Transverse colon (tissue), 4 donors: ENCODE data around the gene TLR9.

Source experiments
- CTCF ChIP-seq, 5 experiments: fragments of 200-600 bp in 3 of 5; fragments of 450-650 bp in 2 of 5; sonication (generic) in 3 of 5; IDR thresholded peaks; 1 replicate in 2 of 5; 2 replicates in 3 of 5; pipeline ENCODE4 v1.5.1; 2016 to 2017; ENCODE audit warnings: antibody characterized with exemption in 5 of 5, inconsistent platforms in 3 of 5, mild to moderate bottlenecking in 2 of 5, moderate library complexity in 1 of 5
- EP300 ChIP-seq: sonication (generic); formaldehyde crosslinking; IDR thresholded peaks from one replicate; pipeline ENCODE4 v1.6.1; 2017; ENCODE audit warnings: antibody characterized with exemption, low read depth
- POLR2A ChIP-seq: fragments of 450-650 bp; IDR thresholded peaks from one replicate; pipeline ENCODE4 v1.6.1; 2016; ENCODE audit warnings: antibody characterized with exemption, mild to moderate bottlenecking, moderate library complexity
- POLR2AphosphoS5 ChIP-seq, 3 donors: sonication (generic); formaldehyde crosslinking; IDR thresholded peaks; one replicate each; pipeline ENCODE4 v1.6.1; 2016; ENCODE audit warnings: antibody characterized with exemption in 3 of 3

GRCh38 chr3:52257911-52258310 is 32.5 kb upstream of the TLR9 start:
- TF ChIP-seq POLR2A (no peak), CTCF (IDR thresholded peaks at IDR 0.05) (no peak), POLR2AphosphoS5 (IDR thresholded peaks at IDR 0.05) (no peak), EP300 (no peak)
